H9 (cell line): ENCODE results near the gene TTN. TPM values are rescaled to one million over a fixed set of nuclear protein-coding genes. Genes with fewer than 3 reads are reported as not detected.

Experiments
- DNase-seq: peaks from one replicate; pipeline ENCODE4 v3.0.0-alpha.2; 2017
- H2AFZ ChIP-seq: one replicate; pipeline ENCODE4 v1.6.1; 2013; ENCODE audit warnings: mild to moderate bottlenecking, low read length, control low read depth, moderate library complexity
- H2AK5ac ChIP-seq: 2 replicates; pipeline ENCODE4 v1.6.1; 2013; ENCODE audit warnings: low read length, control low read depth, mixed read lengths; ENCODE audit not compliant: insufficient read length
- H2BK120ac ChIP-seq: one replicate; pipeline ENCODE4 v1.6.1; 2013; ENCODE audit warnings: low read depth, mild to moderate bottlenecking, low read length, control low read depth, inconsistent platforms; ENCODE audit not compliant: poor library complexity, severe bottlenecking
- H2BK12ac ChIP-seq: 2 replicates; pipeline ENCODE4 v1.6.1; 2013; ENCODE audit warnings: low read length, control low read depth, mixed read lengths, low read depth; ENCODE audit not compliant: insufficient read length
- H2BK15ac ChIP-seq: 2 replicates; pipeline ENCODE4 v1.6.1; 2013; ENCODE audit warnings: low read depth, low read length, control low read depth
- H2BK20ac ChIP-seq: one replicate; pipeline ENCODE4 v1.6.1; 2013; ENCODE audit warnings: low read depth, mild to moderate bottlenecking, low read length, control low read depth, inconsistent platforms; ENCODE audit not compliant: poor library complexity, severe bottlenecking
- H2BK5ac ChIP-seq: 2 replicates; pipeline ENCODE4 v1.6.1; 2013; ENCODE audit warnings: low read length, control low read depth, mixed read lengths; ENCODE audit not compliant: insufficient read length
- H3K14ac ChIP-seq: 2 replicates; pipeline ENCODE4 v1.6.1; 2013; ENCODE audit warnings: low read length, control low read depth; ENCODE audit not compliant: insufficient read depth
- H3K18ac ChIP-seq: 2 replicates; pipeline ENCODE4 v1.6.1; 2013; ENCODE audit warnings: low read depth, mild to moderate bottlenecking, mixed read lengths, low read length, control low read depth; ENCODE audit not compliant: insufficient read length
- H3K23ac ChIP-seq: 2 replicates; pipeline ENCODE4 v1.6.1; 2013; ENCODE audit warnings: low read length, control low read depth, mixed read lengths, low read depth; ENCODE audit not compliant: insufficient read length
- H3K23me2 ChIP-seq: 2 replicates; pipeline ENCODE4 v1.6.1; 2013; ENCODE audit warnings: low read depth, mild to moderate bottlenecking, mixed read lengths, low read length, control low read depth; ENCODE audit not compliant: insufficient read length, poor library complexity, severe bottlenecking
- H3K27ac ChIP-seq: 2 replicates; pipeline ENCODE4 v1.5.1; 2013; ENCODE audit warnings: low read length, control low read depth, mixed read lengths, low read depth; ENCODE audit not compliant: insufficient read length
- H3K27me3 ChIP-seq: 2 replicates; pipeline ENCODE4 v1.6.1; 2013; ENCODE audit warnings: low read length, control low read depth, inconsistent platforms; ENCODE audit not compliant: insufficient read depth
- H3K4ac ChIP-seq: 2 replicates; pipeline ENCODE4 v1.6.1; 2013; ENCODE audit warnings: low read depth, mild to moderate bottlenecking, control low read depth, inconsistent platforms, low read length, moderate library complexity
- H3K4me1 ChIP-seq: 2 replicates; pipeline ENCODE4 v1.6.1; 2013; ENCODE audit warnings: low read length, control low read depth, inconsistent platforms; ENCODE audit not compliant: insufficient read depth
- H3K4me2 ChIP-seq: 2 replicates; pipeline ENCODE4 v1.6.1; 2013; ENCODE audit warnings: low read length, control low read depth, mixed read lengths; ENCODE audit not compliant: insufficient read length, insufficient read depth
- H3K56ac ChIP-seq: 2 replicates; pipeline ENCODE4 v1.6.1; 2013; ENCODE audit warnings: low read depth, mild to moderate bottlenecking, mixed read lengths, low read length, control low read depth; ENCODE audit not compliant: insufficient read length
- H3K79me1 ChIP-seq: 2 replicates; pipeline ENCODE4 v1.6.1; 2013; ENCODE audit warnings: low read depth, mild to moderate bottlenecking, moderate library complexity, low read length, control low read depth, inconsistent platforms; ENCODE audit not compliant: insufficient read depth, poor library complexity, severe bottlenecking
- H3K79me2 ChIP-seq: 2 replicates; pipeline ENCODE4 v1.6.1; 2013; ENCODE audit warnings: low read length, control low read depth, inconsistent platforms; ENCODE audit not compliant: insufficient read depth
- H3K9ac ChIP-seq: 2 replicates; pipeline ENCODE4 v1.6.1; 2013; ENCODE audit warnings: low read length, control low read depth, mixed read lengths; ENCODE audit not compliant: insufficient read length; ENCODE audit errors: extremely low read depth
- H3K9me3 ChIP-seq: one replicate; pipeline ENCODE4 v1.6.1; 2013; ENCODE audit warnings: low read depth, low read length, inconsistent platforms; ENCODE audit not compliant: control insufficient read depth
- H3T11ph ChIP-seq: one replicate; pipeline ENCODE4 v1.6.1; 2013; ENCODE audit warnings: mild to moderate bottlenecking, low read length, control low read depth, inconsistent platforms
- H4K20me1 ChIP-seq: one replicate; pipeline ENCODE4 v1.6.1; 2013; ENCODE audit not compliant: control insufficient read depth, insufficient read length, insufficient read depth
- H4K5ac ChIP-seq: 2 replicates; pipeline ENCODE4 v1.6.1; 2013; ENCODE audit warnings: low read depth, mild to moderate bottlenecking, mixed read lengths, low read length, control low read depth; ENCODE audit not compliant: insufficient read length
- H4K8ac ChIP-seq: replicated peaks from 2 replicates; pipeline ENCODE4 v1.6.1; 2013; ENCODE audit warnings: low read length, control low read depth, mixed read lengths, low read depth; ENCODE audit not compliant: insufficient read length
- H4K91ac ChIP-seq: 2 replicates; pipeline ENCODE4 v1.6.1; 2013; ENCODE audit warnings: low read depth, mild to moderate bottlenecking, moderate library complexity, mixed read lengths, low read length, control low read depth; ENCODE audit not compliant: insufficient read length
- H3K27ac Mint-ChIP-seq, 3 experiments: 2 replicates in 2 of 3; 3 replicates in 1 of 3; pipeline ENCODE4 v1.8.0; 2020 to 2021; ENCODE audit warnings: mixed read lengths in 3 of 3, mild to moderate bottlenecking in 1 of 3, moderate library complexity in 1 of 3
- H3K27me3 Mint-ChIP-seq: 2 replicates; pipeline ENCODE4 v1.8.0; 2021; ENCODE audit warnings: low read depth, mild to moderate bottlenecking, moderate library complexity, mixed read lengths
- H3K36me3 Mint-ChIP-seq, 3 experiments: 2 replicates in 2 of 3; 3 replicates in 1 of 3; pipeline ENCODE4 v1.8.0; 2020 to 2021; ENCODE audit warnings: low read depth in 3 of 3, mixed read lengths in 3 of 3; ENCODE audit not compliant: insufficient read depth in 1 of 3
- H3K4me1 Mint-ChIP-seq, 2 experiments: 2 replicates each; pipeline ENCODE4 v1.8.0; 2020; ENCODE audit warnings: mixed read lengths in 2 of 2
- H3K4me3 Mint-ChIP-seq, 2 experiments: 2 replicates in 1 of 2; 3 replicates in 1 of 2; pipeline ENCODE4 v1.8.0; 2020 to 2021; ENCODE audit warnings: mild to moderate bottlenecking in 2 of 2, mixed read lengths in 2 of 2, moderate library complexity in 1 of 2
- H3K9me3 Mint-ChIP-seq, 2 experiments: 2 replicates in 1 of 2; 3 replicates in 1 of 2; pipeline ENCODE4 v1.8.0; 2020; ENCODE audit warnings: mild to moderate bottlenecking in 2 of 2, mixed read lengths in 2 of 2, moderate library complexity in 1 of 2
- CTCF ChIP-seq: fragments of 200-600 bp; sonication (generic); conservative IDR thresholded peaks from 3 replicates; pipeline ENCODE4 v1.8.0; 2021; ENCODE audit warnings: antibody characterized with exemption, mild to moderate bottlenecking
- WGBS: extraction: QIAGEN DNeasy Blood & Tissue Kit; methylation state at CpG from one replicate; pipeline ENCODE4 v1.1.7; 2013; ENCODE audit warnings: missing lambda C conversion rate, low lambda C conversion rate, mixed read lengths; ENCODE audit not compliant: insufficient read length; ENCODE audit errors: extremely low coverage; 5-methylcytosine and 5-hydroxymethylcytosine counted together
- total RNA-seq: library from RNA; stranded (reverse); gene quantifications from 2 replicates; pipeline ENCODE4 v1.2.1, GENCODE V29; 2021

TTN gene
- total RNA-seq, 1 experiment from 2014 or later, result 0.70 TPM

- Histone ChIP-seq H3K27ac (no peak overlapping the region), H3K4me2 (no peak overlapping the region), H2BK12ac (no peak overlapping the region), H3K56ac (no peak overlapping the region), H3K4ac (no peak overlapping the region), H4K8ac (no peak overlapping the region), H3K23ac (no peak overlapping the region), H2BK15ac (no peak overlapping the region), H3K4me1 (no peaks in the 10 kb centered on the region), H4K20me1 (no peaks in the 10 kb centered on the region), H3K9ac (no peak overlapping the region), H3K27me3 (no peaks in the 10 kb centered on the region), H3K18ac (no peak overlapping the region), H3K23me2 (no peaks in the 10 kb centered on the region), H4K91ac (no peak overlapping the region), H3K79me2 (no peaks in the 10 kb centered on the region), H2BK20ac (no peak overlapping the region), H3K79me1 (no peaks in the 10 kb centered on the region), H3K14ac (no peak overlapping the region), H3T11ph (no peak overlapping the region), H3K9me3 (no peaks in the 10 kb centered on the region), H2BK120ac (no peak overlapping the region), H2BK5ac (no peak overlapping the region), H2AK5ac (no peak overlapping the region), H2AFZ (no peak overlapping the region), H4K5ac (no peak overlapping the region)
- Mint-ChIP-seq H3K27ac (no peak overlapping the region), H3K9me3 (no peaks in the 10 kb centered on the region), H3K4me1 (peaks cover 19 to 22% of the 10 kb centered on the region in 2 experiments), H3K36me3 (peaks cover 7 to 23% (median 11%) of the 10 kb centered on the region in 3 experiments; a peak in 6 of 7 replicates), H3K4me3 (no peak overlapping the region), H3K27me3 (no peaks in the 10 kb centered on the region)
- TF ChIP-seq CTCF, result no peak
- DNase-seq, result no peak
- WGBS, result no CpG with 5 or more reads among the region's 2 CpGs
Observed at GRCh38 chr2:178506524-178506923, 300.7 kb downstream of the TTN start.
